ENCODE data around the gene NUP58.

Gene NUP58

DNA sequence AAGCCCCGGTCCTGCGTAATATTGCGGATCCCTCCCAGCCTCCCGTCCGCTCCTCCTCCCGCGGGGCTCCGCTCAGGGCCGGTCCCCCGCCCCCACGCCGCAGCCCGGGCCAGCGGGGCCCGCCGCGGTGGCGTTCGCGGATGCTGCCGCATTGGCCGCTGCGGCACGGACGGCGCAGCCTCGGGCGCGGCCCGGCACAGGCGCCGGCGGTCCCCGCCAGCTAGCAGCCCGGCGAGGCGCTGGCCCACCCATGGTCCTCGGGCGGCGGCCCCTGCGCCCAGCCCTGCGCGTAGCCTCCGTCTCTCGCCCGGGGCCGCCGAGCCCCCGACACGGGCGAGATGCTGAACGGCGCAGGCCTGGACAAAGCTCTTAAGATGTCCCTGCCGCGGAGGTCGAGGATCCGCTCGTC lies 70.5 kb downstream of the NUP58 start, which contains the start of gene ATP8A2:
Gene ATP8A2 (plus strand): TSS at position 100 of the 409 bp plus-strand sequence. CDS start 239 bp downstream, at position 339.
- peaks cover 3% of the 10 kb centered on the region for H3K27me3 ChIP-seq (replicated peaks; ENCODE audit: control insufficient read depth, insufficient read depth, low read length)
- TF ChIP-seq, protein P1, sequence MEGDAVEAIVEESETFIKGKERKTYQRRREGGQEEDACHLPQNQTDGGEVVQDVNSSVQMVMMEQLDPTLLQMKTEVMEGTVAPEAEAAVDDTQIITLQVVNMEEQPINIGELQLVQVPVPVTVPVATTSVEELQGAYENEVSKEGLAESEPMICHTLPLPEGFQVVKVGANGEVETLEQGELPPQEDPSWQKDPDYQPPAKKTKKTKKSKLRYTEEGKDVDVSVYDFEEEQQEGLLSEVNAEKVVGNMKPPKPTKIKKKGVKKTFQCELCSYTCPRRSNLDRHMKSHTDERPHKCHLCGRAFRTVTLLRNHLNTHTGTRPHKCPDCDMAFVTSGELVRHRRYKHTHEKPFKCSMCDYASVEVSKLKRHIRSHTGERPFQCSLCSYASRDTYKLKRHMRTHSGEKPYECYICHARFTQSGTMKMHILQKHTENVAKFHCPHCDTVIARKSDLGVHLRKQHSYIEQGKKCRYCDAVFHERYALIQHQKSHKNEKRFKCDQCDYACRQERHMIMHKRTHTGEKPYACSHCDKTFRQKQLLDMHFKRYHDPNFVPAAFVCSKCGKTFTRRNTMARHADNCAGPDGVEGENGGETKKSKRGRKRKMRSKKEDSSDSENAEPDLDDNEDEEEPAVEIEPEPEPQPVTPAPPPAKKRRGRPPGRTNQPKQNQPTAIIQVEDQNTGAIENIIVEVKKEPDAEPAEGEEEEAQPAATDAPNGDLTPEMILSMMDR (IDR thresholded peaks at IDR 0.05; ENCODE audit: insufficient read depth, low read length, poor library complexity, severe bottlenecking) = no peak
- no peak for DNase-seq (ENCODE audit: extremely low read depth, insufficient read length)
- no peak within 1 kb of the TSS for H3K4me3 ChIP-seq (replicated peaks; ENCODE audit: low read depth, low read length)
- H3K36me3 ChIP-seq (ENCODE audit: control insufficient read depth, insufficient read depth, low read length) = no peaks in the 10 kb centered on the region

DNA sequence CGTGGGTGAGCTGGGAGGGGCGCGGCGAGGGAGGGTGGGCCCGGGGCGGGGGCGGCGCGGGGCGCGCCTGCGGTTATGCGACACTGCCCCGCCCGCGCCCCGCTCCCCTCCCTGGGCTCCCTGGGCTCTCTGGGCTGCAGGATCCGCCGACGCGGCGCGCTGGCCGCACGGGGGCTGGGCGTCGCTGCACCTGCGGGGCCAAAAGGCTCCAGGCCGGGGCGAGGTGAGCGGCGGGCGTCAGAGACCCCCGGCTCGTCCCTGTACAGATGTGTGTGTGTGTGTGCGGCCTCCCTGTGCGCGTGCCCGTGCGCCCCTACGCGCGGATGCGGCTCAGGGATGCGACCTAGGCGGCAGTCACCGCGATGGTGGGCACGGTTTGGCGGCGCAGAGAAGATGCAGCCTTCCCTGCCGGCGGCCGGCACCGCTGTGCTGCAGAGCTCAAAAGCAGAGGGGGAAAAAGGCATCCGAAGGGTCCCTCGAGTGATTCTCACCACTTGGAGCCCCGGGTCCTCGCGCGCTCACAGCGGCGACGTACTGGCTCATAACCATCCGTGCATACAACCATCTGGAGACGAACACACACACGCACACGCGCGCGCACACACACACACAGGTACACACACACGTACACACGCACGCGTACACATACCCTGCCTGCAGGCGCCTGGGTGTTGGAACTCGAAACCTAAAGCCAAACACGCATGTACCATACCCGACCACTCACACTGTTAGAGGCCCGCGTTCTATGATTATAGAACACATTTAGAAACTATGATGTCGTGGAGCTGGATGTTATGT lies 71.1 kb downstream of the NUP58 start:
- DNase-seq (ENCODE audit: extremely low read depth, insufficient read length) = no peak
- H3K36me3 ChIP-seq (ENCODE audit: control insufficient read depth, insufficient read depth, low read length) = no peaks in the 10 kb centered on the region
- peaks cover 3% of the 10 kb centered on the region for H3K27me3 ChIP-seq (replicated peaks; ENCODE audit: control insufficient read depth, insufficient read depth, low read length)
- no peak overlapping the region for H3K4me3 ChIP-seq (replicated peaks; ENCODE audit: low read depth, low read length)
- TF ChIP-seq, protein P1 (IDR thresholded peaks at IDR 0.05; ENCODE audit: insufficient read depth, low read length, poor library complexity, severe bottlenecking) = no peak

DNA sequence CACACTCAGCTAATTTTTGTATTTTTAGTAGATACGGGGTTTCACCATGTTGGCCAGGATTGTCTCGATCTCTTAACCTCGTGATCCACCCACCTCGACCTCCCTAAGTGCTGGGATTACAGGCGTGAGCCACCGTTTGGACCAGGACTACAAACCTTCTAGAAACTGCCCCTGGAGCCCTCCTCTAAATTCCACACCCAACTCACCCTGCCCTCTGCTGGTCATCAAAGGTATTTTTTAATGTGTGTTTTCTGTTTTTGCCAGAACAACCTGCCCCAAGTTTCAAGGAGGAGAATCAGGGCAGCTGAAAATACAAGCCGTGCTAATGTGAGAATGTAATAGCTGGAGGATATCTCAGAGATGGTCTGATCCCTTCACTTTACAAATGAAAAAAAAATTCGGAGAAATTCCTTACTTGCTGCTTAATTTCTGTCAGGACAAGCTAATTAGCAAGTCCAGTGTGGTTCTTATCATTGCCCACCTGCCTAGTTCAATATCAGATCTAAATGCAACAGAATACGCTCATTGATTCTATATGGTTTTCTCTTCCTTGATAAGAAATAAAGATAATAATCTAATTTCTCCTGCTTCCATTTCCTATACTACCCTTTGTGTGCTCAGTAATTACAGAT lies 74.4 kb downstream of the NUP58 start:
- H3K27me3 ChIP-seq (replicated peaks; ENCODE audit: control insufficient read depth, insufficient read depth, low read length) = peaks cover 3% of the 10 kb centered on the region
- no peak overlapping the region for H3K4me3 ChIP-seq (replicated peaks; ENCODE audit: low read depth, low read length)
- H3K36me3 ChIP-seq (ENCODE audit: control insufficient read depth, insufficient read depth, low read length) = no peaks in the 10 kb centered on the region
- TF ChIP-seq, protein P1 (IDR thresholded peaks at IDR 0.05; ENCODE audit: insufficient read depth, low read length, poor library complexity, severe bottlenecking) = peak; percentile 67
- DNase-seq (ENCODE audit: extremely low read depth, insufficient read length) = no peak

DNA sequence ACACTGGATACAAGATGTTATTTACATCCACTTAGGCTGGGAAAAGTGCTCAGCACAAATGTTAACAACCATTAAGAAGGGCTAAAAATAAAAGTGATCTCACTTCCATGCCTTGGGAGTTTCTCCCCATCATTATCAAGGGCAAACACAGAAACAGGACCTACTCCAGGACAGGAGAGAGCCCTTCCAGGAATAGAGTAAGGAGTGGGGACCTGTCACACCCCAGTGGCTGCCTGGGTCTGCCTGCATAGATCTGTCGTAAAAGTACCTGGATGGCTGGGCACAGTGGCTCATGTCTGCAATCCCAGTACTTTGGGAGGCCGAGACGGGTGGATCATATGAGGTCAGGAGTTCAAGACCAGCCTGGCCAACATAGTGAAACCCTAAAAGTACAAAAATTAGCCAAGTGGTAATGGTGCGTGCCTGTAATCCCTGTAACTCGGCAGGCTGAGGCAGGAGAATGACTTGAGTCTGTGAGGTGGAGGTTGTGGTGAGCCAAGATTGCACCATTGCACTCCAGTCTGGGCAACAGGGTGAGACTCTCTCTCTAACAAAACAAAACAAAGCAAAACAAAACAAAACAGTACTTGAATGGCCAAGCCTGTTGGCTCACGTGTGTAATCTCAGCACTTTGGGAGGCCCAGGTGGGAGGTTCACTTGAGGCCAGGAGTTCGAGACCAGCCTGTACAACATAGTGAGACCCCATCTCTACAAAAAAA lies 76.0 kb downstream of the NUP58 start:
- Histone ChIP-seq H3K4me3 (replicated peaks; ENCODE audit: low read depth, low read length) (no peak overlapping the region), H3K27me3 (replicated peaks; ENCODE audit: control insufficient read depth, insufficient read depth, low read length) (no peaks in the 10 kb centered on the region; the same call in none of the 2 replicates), H3K36me3 (ENCODE audit: control insufficient read depth, insufficient read depth, low read length) (no peaks in the 10 kb centered on the region)
- DNase-seq (ENCODE audit: extremely low read depth, insufficient read length) = no peak
- TF ChIP-seq, protein P1 (IDR thresholded peaks at IDR 0.05; ENCODE audit: insufficient read depth, low read length, poor library complexity, severe bottlenecking) = no peak

DNA sequence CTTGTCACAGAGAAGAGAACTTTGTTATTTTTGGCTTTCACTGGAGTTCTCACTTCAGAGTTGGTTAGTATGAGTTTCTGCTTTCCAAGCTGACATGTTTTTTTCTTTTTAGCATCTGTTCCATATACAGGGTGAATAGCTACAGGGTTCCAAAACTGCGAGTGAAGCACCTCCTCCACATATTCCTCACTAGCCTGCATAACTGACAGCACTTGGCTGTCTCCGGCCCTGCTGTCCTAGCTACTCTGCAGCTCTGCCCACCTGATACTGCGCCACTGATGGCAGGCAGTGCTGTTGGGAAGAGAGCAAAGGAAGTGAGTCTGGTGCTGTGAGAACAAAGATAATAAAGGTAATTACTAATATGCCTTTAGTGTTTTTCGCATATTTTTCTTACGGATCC lies 77.1 kb downstream of the NUP58 start:
- TF ChIP-seq, protein P1 (IDR thresholded peaks at IDR 0.05; ENCODE audit: insufficient read depth, low read length, poor library complexity, severe bottlenecking) = no peak
- Histone ChIP-seq H3K36me3 (ENCODE audit: control insufficient read depth, insufficient read depth, low read length) (no peaks in the 10 kb centered on the region), H3K27me3 (replicated peaks; ENCODE audit: control insufficient read depth, insufficient read depth, low read length) (no peaks in the 10 kb centered on the region; the same call in none of the 2 replicates), H3K4me3 (replicated peaks; ENCODE audit: low read depth, low read length) (no peak overlapping the region)
- no peak for DNase-seq (ENCODE audit: extremely low read depth, insufficient read length)
